K562 (cell line): ENCODE results near the gene NT5DC4. TPM values are rescaled to one million over a fixed set of nuclear protein-coding genes. Genes with fewer than 3 reads are reported as not detected.
A peak's percentile ranks its signal among the peaks of the same experiment; 100 is the strongest.

Experiments used
- ATAC-seq: fragments of 200-7000 bp; cut with Tn5 transposase; 3 replicates; pipeline ENCODE4 v1.9.1; 2020; ENCODE audit warnings: moderate library complexity
- BruUV-seq: library from RNA; stranded (reverse); fragments of 400-500 nt; replicated peaks from 2 replicates; lab custom pipeline; 2021; lab: Mats Ljungman, UMichigan
- CTCF ChIA-PET: fragments of 300-600 bp; formaldehyde crosslinking; extraction: SDS; loops from one replicate; lab custom pipeline; 2021; ENCODE audit warnings: low intra/inter-chr PET ratio; lab: Yijun Ruan, JAX
- POLR2A ChIA-PET: fragments of 300-600, 350-650 bp; sonication (Branson Sonifier 250); formaldehyde crosslinking; extraction: SDS; loops from one replicate; lab custom pipeline; 2021; ENCODE audit warnings: antibody characterized with exemption, inconsistent platforms; lab: Yijun Ruan, JAX
- DNase-seq, 4 experiments: peaks; one replicate each; pipeline versions ENCODE4 v3.0.0 to v3.0.0-alpha.2; 2011 to 2018; ENCODE audit warnings: low spot score in 3 of 4, mixed read lengths in 3 of 4; ENCODE audit errors: extremely low read depth in 1 of 4
- FAIRE-seq: peaks from 2 replicates; lab custom pipeline; 2011; peaks lifted over from hg19 to GRCh38; lab: Jason Lieb, UNC
- H2AFZ ChIP-seq: 2 replicates; pipeline ENCODE4 v1.6.0; 2011; ENCODE audit warnings: low read depth, low read length, control low read depth, inconsistent platforms
- H3K27ac ChIP-seq: fragments of 200-600 bp; 3 replicates; pipeline ENCODE4 v1.8.0; 2011; ENCODE audit warnings: low read depth, mild to moderate bottlenecking, control low read depth, inconsistent platforms, low read length, moderate library complexity, mixed read lengths; ENCODE audit errors: extremely low read depth
- H3K27me3 ChIP-seq, 2 experiments: fragments of 300-600 bp in 1 of 2; 2 replicates in 1 of 2; 3 replicates in 1 of 2; pipeline versions ENCODE4 v1.6.0 to v1.8.0; 2011; ENCODE audit warnings: inconsistent platforms in 2 of 2, low read length in 2 of 2, mild to moderate bottlenecking in 1 of 2, mixed read lengths in 1 of 2, moderate library complexity in 1 of 2; ENCODE audit not compliant: control insufficient read depth in 2 of 2, insufficient read depth in 2 of 2
- H3K36me3 ChIP-seq: fragments of 300-600 bp; 3 replicates; pipeline ENCODE4 v1.8.0; 2011; ENCODE audit warnings: mild to moderate bottlenecking, low read length, inconsistent platforms; ENCODE audit not compliant: control insufficient read depth, insufficient read depth
- H3K4me1 ChIP-seq, 2 experiments: fragments of 200-600 bp in 1 of 2; replicated peaks in 1 of 2; 2 replicates in 1 of 2; 3 replicates in 1 of 2; pipeline versions ENCODE4 v1.5.1 to v1.8.0; 2011; ENCODE audit warnings: inconsistent platforms in 2 of 2, low read length in 2 of 2, mild to moderate bottlenecking in 1 of 2, mixed read lengths in 1 of 2, moderate library complexity in 1 of 2; ENCODE audit not compliant: control insufficient read depth in 2 of 2, insufficient read depth in 2 of 2
- H3K4me2 ChIP-seq: 2 replicates; pipeline ENCODE4 v1.6.1; 2011; ENCODE audit warnings: low read length, control low read depth, inconsistent platforms, mixed read lengths; ENCODE audit not compliant: insufficient read depth
- H3K4me3 ChIP-seq: fragments of 200-600 bp; sonication (generic), shearing (Covaris generic); 2 replicates; pipeline ENCODE4 v1.5.1; 2016; ENCODE audit warnings: control low read depth, inconsistent platforms
- H3K79me2 ChIP-seq: fragments of 200-600 bp; 3 replicates; pipeline ENCODE4 v1.8.0; 2011; ENCODE audit warnings: low read length, inconsistent platforms; ENCODE audit not compliant: control insufficient read depth, insufficient read depth
- H3K9ac ChIP-seq, 2 experiments: 2 replicates each; pipeline versions ENCODE4 v1.6.0 to v1.6.1; 2011; ENCODE audit warnings: low read depth in 2 of 2, low read length in 2 of 2, control low read depth in 1 of 2, inconsistent platforms in 1 of 2, mild to moderate bottlenecking in 1 of 2, mixed read lengths in 1 of 2; ENCODE audit not compliant: insufficient read depth in 1 of 2
- H3K9me1 ChIP-seq: one replicate; pipeline ENCODE4 v1.6.0; 2011; ENCODE audit warnings: inconsistent platforms, mild to moderate bottlenecking, low read length, moderate library complexity; ENCODE audit not compliant: control insufficient read depth, insufficient read depth
- H3K9me3 ChIP-seq: replicated peaks from 2 replicates; pipeline ENCODE4 v1.5.1; 2011; ENCODE audit warnings: low read depth, low read length, inconsistent platforms; ENCODE audit not compliant: control insufficient read depth, insufficient read depth
- H4K20me1 ChIP-seq: replicated peaks from 2 replicates; pipeline ENCODE4 v1.6.1; 2011; ENCODE audit warnings: low read length, inconsistent platforms, mixed read lengths; ENCODE audit not compliant: control insufficient read depth, insufficient read depth
- CBX2 ChIP-seq: fragments of 200-600 bp; sonication (generic); IDR thresholded peaks from one replicate; pipeline ENCODE4 v1.6.1; 2012; ENCODE audit warnings: mild to moderate bottlenecking, low read length, inconsistent platforms; ENCODE audit not compliant: insufficient read depth, poor library complexity, severe bottlenecking
- HMGN3 ChIP-seq: IDR thresholded peaks from 2 replicates; pipeline ENCODE4 v1.6.1; 2011; ENCODE audit warnings: borderline replicate concordance, low read depth, mild to moderate bottlenecking, mixed read lengths, low read length; ENCODE audit not compliant: insufficient read length; ENCODE audit errors: extremely low read depth
- RAD21 ChIP-seq, 2 experiments: fragments of 250-450 bp in 1 of 2; fragments of 450-650 bp in 1 of 2; sonication (Bioruptor Pico) in 1 of 2; formaldehyde crosslinking in 1 of 2; IDR thresholded peaks in 1 of 2; conservative IDR thresholded peaks in 1 of 2; 2 replicates each; pipeline versions ENCODE4 v1.4.0 to v1.8.0; 2020 to 2022; ENCODE audit warnings: mild to moderate bottlenecking in 2 of 2, moderate library complexity in 1 of 2
- RAD51 ChIP-seq: fragments of 450-650 bp; IDR thresholded peaks from 2 replicates; pipeline ENCODE4 v1.7.1; 2016; ENCODE audit warnings: low read depth, mild to moderate bottlenecking, borderline replicate concordance
- ZFP36 ChIP-seq: fragments of 150-350 bp; IDR thresholded peaks from 2 replicates; pipeline ENCODE4 v1.6.1; 2018; ENCODE audit warnings: low read length, low read depth; ENCODE audit not compliant: partially characterized antibody
- ZNF583 ChIP-seq: fragments of 250-450 bp; sonication (Bioruptor Pico); IDR thresholded peaks from 2 replicates; pipeline ENCODE4 v1.4.0; 2020
- WGBS: fragments of 100-300 bp; shearing (Covaris generic); methylation state at CpG from one replicate; pipeline ENCODE4 v1.1.6; 2016; ENCODE audit warnings: low coverage, mixed read lengths; ENCODE audit not compliant: insufficient coverage; ENCODE audit errors: missing lambda C conversion rate; 5-methylcytosine and 5-hydroxymethylcytosine counted together
- in situ Hi-C: fragments of 300-500 bp; cut with MboI; formaldehyde crosslinking; loops from 4 replicates; pipeline ENCODE4 v1.15.0; 2018; ENCODE audit warnings: inconsistent platforms, mixed read lengths
- intact Hi-C: fragments of 100-400 bp; cut with micrococcal nuclease; formaldehyde crosslinking; loops from 2 replicates; pipeline ENCODE4 v1.14.2; 2022
- polyA plus RNA-seq, 8 experiments: library from polyadenylated mRNA; depleted of rRNA in 4 of 8; stranded (reverse) in 5 of 8; unstranded in 3 of 8; fragments of >200 nt; fragmentation: Nextera tagmentation in 2 of 8; fragmentation: Illumina TruSeq in 1 of 8; extraction: Ambion mirVana in 2 of 8; extraction: Trizol in 1 of 8; gene quantifications; 2 replicates each; pipeline versions ENCODE4 v1.2.1 to v1.2.3, GENCODE V29; 2011 to 2014; ENCODE audit warnings: inconsistent platforms in 1 of 8, missing spikeins in 1 of 8
- total RNA-seq, 7 experiments: library from RNA; depleted of rRNA in 6 of 7; stranded (reverse); fragments of >200 nt in 6 of 7; fragmentation: Illumina TruSeq in 2 of 7; extraction: Trizol in 2 of 7; gene quantifications; 2 replicates each; pipeline versions ENCODE4 v1.2.1 to v1.2.3, GENCODE V29; 2011 to 2021; ENCODE audit warnings: low replicate concordance in 1 of 7
- TF ChIP-seq, protein P1 (sequence below): fragments of 450-650 bp; IDR thresholded peaks from 2 replicates; pipeline ENCODE4 v1.6.1; 2016
- TF ChIP-seq, protein P2 (sequence below), 2 experiments: fragments of 450-650 bp; formaldehyde crosslinking in 1 of 2; IDR thresholded peaks; 2 replicates each; pipeline versions ENCODE4 v1.4.0 to v1.6.1; 2014 to 2020; ENCODE audit warnings: mild to moderate bottlenecking in 2 of 2, borderline replicate concordance in 1 of 2, low read depth in 1 of 2

Gene NT5DC4
- total and polyA plus RNA-seq, 9 of the 15 experiments (the other 6 are each of a cell fraction or from before 2014, with no cell fraction given), result 0.44 to 6.9 (median 2.5) TPM

DNA sequence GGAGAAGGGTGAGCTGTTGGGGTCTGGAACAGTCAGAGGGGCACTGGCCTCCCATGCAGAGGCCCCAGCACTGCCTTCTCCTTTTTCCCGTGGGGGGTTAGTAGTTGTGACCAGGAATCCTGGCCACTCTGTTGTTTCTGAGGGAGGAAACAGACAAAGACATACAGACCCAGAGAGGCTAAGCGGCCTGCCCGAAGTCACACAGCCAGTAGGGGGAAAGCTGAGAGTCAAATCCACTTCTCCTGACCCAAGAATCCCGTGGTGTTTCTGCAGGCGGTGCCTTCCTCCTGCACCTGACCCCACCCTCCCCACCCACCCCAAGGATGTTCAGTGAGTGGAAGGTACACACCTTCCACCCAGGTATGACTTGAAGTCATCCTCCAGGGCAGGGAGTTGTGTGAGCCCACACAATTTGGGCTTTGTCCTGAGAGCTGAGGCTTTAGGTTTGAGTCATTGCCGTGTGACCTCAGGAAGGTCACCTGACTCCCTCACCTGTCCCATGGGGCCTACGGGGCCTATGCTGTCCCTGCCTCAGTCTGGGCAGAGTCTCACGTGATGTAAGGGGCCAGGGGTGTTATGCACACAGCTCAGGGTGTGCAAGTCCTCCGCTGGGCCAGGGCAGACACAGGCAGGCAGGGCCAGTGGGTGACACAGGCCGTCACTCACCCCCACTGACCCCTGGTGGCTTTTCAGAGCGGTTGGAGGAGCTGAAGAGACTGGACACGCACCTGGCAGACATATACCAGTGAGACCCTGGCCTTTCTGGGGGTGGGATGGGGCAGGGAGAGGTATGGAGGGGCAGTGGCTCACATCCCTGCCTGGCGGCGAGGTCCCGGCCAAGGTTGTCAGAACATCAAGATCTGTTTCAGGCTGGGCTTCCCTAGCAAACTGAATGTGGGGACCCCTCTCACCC lies 5.0 kb downstream of the NT5DC4 start:
- Histone ChIP-seq H3K9me1 (no peaks in the 10 kb centered on the region), H3K9me3 (no peaks in the 10 kb centered on the region), H3K4me3 (no peak overlapping the region), H3K36me3 (no peaks in the 10 kb centered on the region), H3K4me2 (no peak overlapping the region), H2AFZ (peak overlapping the region; percentile 78), H3K27me3 (no peaks in the 10 kb centered on the region), H3K79me2 (no peaks in the 10 kb centered on the region), H3K9ac (peak overlapping the region in 1 of 2 experiments; percentile 79; a peak in 2 of 4 replicates), H3K4me1 (peaks cover 39 to 81% of the 10 kb centered on the region in 2 experiments), H3K27ac (no peak overlapping the region), H4K20me1 (no peaks in the 10 kb centered on the region)
- DNase-seq, result peak in 1 of 4 experiments; percentile 34
- ChIA-PET POLR2A (interaction anchor here (0.6 to 4.6 kb wide), 7 partner anchors 13 to 235 kb away, joined by 3 to 35 read pairs (median 4); partner anchors contain the start of genes CHCHD5 and SLC20A1), CTCF (interaction anchor here (0.6 to 5.2 kb wide), 6 partner anchors 98 to 179 kb away, joined by 3 to 67 read pairs (median 6); partner anchors contain the start of gene CHCHD5)
- in situ Hi-C loops, result loop anchor here (5.0 kb wide), 2 partner anchors 98 to 124 kb away; no protein-coding TSS in a partner anchor
- ATAC-seq, result peak; percentile 17; the same call in 2 of the 3 replicates
- intact Hi-C loops, result loop anchor here (1.0 to 10.0 kb wide), 6 partner anchors 35 to 241 kb away; partner anchors contain the start of genes CHCHD5 and TTL
- no TSS peak for BruUV-seq
- no peak for FAIRE-seq
- 54% methylated on average over 8 of the region's 15 CpGs for WGBS
- TF ChIP-seq, protein P1, sequence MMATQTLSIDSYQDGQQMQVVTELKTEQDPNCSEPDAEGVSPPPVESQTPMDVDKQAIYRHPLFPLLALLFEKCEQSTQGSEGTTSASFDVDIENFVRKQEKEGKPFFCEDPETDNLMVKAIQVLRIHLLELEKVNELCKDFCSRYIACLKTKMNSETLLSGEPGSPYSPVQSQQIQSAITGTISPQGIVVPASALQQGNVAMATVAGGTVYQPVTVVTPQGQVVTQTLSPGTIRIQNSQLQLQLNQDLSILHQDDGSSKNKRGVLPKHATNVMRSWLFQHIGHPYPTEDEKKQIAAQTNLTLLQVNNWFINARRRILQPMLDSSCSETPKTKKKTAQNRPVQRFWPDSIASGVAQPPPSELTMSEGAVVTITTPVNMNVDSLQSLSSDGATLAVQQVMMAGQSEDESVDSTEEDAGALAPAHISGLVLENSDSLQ, result 0 out of 2 replicates have a peak, but pooled peaks have one; percentile 15
- 0 out of 2 replicates have a peak, but pooled peaks have one; percentile 26 for TF ChIP-seq RAD51
- TF ChIP-seq RAD21 (CRISPR knock-in tag; conservative IDR thresholded peaks at IDR 0.05 in 1 of 2, IDR thresholded peaks at IDR 0.05 in 1 of 2), result peak in 1 of 2 experiments; percentile 34; a peak in 2 of 4 replicates
- TF ChIP-seq ZNF583 (CRISPR knock-in tag), result no peak
- TF ChIP-seq ZFP36, result peak; percentile 85
- TF ChIP-seq, protein P2, sequence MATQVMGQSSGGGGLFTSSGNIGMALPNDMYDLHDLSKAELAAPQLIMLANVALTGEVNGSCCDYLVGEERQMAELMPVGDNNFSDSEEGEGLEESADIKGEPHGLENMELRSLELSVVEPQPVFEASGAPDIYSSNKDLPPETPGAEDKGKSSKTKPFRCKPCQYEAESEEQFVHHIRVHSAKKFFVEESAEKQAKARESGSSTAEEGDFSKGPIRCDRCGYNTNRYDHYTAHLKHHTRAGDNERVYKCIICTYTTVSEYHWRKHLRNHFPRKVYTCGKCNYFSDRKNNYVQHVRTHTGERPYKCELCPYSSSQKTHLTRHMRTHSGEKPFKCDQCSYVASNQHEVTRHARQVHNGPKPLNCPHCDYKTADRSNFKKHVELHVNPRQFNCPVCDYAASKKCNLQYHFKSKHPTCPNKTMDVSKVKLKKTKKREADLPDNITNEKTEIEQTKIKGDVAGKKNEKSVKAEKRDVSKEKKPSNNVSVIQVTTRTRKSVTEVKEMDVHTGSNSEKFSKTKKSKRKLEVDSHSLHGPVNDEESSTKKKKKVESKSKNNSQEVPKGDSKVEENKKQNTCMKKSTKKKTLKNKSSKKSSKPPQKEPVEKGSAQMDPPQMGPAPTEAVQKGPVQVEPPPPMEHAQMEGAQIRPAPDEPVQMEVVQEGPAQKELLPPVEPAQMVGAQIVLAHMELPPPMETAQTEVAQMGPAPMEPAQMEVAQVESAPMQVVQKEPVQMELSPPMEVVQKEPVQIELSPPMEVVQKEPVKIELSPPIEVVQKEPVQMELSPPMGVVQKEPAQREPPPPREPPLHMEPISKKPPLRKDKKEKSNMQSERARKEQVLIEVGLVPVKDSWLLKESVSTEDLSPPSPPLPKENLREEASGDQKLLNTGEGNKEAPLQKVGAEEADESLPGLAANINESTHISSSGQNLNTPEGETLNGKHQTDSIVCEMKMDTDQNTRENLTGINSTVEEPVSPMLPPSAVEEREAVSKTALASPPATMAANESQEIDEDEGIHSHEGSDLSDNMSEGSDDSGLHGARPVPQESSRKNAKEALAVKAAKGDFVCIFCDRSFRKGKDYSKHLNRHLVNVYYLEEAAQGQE (IDR thresholded peaks at IDR 0.05; ENCODE audit: borderline replicate concordance), result no peak
- TF ChIP-seq, protein P2 (CRISPR knock-in tag; IDR thresholded peaks at IDR 0.05; ENCODE audit: low read depth), result no peak
- peak; percentile 1 for TF ChIP-seq HMGN3
- TF ChIP-seq CBX2, result no peak
